ENCODE data around the gene SFXN4.
"Not testable (repeated sequence)": the region's sequence is repeated elsewhere in the genome, so short reads cannot be mapped to it uniquely, and the experiment has no call there.

SFXN4 gene

DNA sequence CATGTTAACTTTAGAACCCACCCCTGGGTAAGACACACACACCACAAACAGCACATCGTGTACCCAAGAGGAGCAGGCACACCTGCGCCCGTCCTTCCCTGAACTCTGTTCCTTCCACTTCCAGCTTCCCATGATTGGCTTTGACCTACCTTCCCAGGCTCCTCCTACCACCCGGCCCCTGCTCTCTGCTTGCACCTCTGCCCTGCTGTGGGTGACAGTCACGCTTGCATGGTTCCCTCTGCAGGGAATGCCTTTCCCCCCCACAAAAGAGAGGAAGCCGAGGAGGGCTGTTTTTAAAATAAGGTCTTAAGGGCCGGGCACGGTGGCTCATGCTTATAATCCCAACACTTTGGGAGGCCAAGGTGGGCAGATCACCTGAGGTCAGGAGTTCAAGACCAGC lies 16.4 kb downstream of the SFXN4 start:
- in situ Hi-C loops (cut with HindIII; ENCODE audit: low sequenced_read_pairs) = no loop called here

DNA sequence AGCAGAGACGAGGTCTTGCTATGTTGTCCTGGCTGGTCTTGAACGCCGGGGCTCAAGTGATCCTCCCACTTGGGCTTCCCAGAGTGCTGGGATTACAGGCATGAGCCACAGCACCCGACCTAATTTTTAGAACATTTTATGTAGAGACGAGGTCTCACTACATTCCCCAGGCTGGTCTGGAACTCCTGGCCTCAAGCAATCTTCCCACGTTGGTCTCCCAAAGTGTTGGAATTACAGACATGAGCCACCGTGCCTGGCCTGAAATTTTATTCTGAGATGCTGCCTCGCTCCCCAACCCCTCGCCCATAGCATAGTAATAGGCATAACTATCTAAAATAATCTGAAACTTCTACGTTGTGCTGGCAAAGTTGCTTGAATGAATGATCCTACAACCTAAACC lies 21.9 kb downstream of the SFXN4 start:
- in situ Hi-C loops (cut with HindIII; ENCODE audit: low sequenced_read_pairs) = no loop called here

DNA sequence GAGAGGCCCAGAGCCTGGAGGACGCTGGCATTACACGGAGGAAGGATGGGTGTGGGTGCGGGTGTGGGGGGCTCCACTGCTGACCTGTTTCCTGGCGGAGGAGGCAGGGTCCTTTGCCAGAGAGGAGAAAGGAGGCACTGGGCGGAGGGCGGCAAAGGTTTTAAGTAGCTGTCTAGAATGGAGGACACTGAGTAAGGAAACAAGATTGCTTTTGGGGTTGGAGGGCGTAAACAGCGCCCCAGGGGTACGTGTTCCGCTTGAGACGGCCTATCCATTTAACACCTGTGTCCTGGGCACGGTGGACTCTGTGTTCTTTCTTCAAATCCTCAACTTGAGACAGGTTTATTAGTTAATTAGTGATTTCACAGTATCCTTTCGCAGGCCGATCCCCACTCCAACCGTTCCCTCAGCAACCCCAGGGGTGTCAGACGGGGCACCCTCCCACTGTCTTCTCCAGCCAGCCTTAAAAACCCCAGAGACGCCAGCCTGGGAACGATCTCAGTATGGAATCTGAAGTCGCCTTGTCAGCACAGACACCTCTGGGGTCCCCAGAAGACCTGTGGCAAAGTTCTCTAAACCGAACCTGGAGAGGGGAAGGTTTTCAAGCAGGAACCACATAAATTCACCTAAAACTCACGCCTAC lies 24.8 kb downstream of the SFXN4 start:
- in situ Hi-C loops (cut with HindIII; ENCODE audit: low sequenced_read_pairs) = no loop called here

DNA sequence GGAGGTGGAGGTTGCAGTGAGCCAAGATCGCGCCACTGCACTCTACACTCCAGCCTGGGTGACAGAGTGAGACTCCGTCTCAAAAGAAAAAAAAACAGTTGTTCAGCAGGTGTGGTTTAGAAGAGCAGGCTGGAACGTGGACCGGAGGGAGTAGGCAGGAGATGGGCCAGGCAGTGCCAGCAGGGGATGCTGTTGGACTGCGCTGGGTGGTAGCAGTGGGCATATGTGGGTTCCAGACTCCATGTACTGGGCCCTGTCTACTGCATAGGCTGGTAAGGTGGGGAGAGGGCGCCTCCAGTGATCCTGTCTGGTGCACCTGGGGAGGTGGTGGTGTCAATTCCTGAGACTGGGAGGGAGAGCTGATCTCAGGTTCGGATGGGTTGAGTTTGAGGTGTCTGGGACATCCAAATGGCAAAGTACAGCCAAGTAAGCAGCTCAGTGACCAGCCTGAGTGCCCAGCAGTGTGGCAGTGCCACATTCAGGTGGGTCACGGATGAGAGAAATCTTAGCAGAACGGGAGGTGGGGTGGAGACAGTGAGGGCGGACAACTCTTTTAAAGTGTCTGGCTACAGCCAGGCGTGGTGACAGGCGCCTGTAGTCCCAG lies 25.9 kb downstream of the SFXN4 start:
- in situ Hi-C loops (cut with HindIII; ENCODE audit: low sequenced_read_pairs) = no loop called here

DNA sequence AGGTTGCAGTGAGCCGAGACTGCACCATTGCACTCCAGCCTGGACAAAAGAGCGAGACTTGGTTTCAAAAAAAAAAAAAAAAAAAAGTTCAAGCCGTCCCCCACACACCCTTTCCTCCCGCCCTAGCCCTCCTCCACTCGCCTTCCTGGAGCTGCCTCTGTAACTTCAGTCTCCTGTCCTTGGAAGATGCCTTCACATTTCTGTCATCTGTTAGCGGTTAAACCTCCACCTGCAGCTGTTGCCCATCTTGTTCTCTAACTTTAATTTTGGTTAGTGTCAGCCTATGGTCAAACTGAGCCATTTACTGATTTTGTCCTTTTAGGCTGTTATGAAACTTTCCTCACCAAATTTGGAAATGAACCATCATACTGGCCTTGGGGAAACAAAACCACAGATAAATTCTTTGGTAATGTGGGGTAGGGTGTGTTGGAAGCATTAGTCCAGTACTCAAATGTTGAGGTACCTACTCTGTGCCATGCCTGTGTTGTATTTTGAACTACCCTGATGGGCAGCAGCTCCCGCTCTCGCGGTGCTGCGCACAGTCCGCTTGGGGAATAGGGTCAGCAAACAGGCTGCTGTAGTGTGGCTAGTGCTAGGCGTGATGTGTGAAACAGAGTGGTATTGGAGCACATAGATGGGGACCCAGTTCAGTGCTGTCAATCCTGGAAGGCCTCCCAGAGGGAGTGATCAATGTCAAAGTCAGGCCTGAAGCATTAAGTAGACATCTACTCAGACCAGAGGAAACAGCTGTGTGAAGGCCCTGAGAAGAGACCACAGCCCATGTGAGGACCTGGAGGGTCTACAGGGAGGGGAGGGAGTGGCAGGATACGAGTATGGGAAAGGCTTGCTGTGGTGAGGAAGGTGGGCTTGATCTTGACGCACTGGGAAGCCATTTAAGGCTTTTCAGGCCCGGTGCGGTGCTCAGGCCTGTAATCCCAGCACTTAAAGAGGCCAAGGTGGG lies 26.9 kb downstream of the SFXN4 start:
- in situ Hi-C loops (cut with HindIII; ENCODE audit: low sequenced_read_pairs) = no loop called here

DNA sequence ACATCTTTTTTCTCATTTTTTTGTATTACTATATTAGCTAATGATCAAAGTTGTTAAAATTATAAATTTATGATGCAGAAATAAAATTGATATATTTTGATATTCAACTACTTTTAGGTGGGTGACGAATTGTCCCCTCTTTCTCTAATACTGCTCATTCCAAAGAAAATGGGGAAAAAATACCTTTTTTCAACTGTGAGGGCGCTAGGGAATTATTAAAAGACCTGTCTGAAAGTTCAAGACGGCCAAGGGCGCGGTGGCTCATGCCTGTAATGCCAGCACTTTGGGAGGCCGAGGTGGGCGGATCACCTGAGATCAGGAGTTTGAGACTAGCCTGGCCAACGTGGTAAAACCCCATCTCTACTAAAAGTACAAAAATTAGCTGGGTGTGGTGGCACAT lies 27.6 kb downstream of the SFXN4 start:
- in situ Hi-C loops (cut with HindIII; ENCODE audit: low sequenced_read_pairs) = not testable (repeated sequence)

DNA sequence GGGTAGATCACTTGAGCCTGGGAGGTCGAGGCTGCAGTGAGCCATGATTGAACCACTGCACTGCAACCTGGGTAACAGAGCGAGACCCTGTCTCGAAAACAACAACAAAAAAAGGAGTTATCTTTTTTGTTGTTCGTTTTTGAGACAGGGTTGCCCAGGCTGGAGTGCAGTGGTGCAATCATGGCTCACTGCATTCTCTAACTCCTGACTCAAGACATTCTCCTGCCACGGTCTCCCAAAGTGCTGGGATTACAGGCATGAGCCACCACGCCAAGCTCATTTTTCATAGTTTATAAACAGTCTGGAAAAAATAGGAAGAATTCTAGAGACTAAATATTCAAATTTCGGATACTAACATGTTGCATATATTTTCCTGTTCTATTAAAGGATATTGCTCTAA lies 29.4 kb downstream of the SFXN4 start:
- in situ Hi-C loops (cut with HindIII; ENCODE audit: low sequenced_read_pairs) = no loop called here

DNA sequence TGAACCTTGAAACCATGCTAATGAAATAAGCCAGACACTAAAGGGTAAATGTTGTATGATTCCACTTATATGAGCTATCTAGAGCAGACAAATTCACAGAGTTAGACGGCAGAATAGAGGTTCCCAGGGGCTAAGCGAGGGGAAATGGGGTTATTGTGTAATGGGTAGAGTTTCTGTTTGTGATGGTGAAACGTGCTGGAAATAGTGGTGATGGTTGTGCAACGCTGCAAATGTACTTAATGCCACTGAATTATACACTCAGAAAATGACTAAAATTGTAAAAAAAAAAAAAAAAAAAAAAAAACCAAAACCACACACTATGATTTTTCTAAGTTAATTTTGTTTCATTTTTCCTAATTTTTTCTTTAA lies 30.0 kb downstream of the SFXN4 start:
- in situ Hi-C loops (cut with HindIII; ENCODE audit: low sequenced_read_pairs) = no loop called here

DNA sequence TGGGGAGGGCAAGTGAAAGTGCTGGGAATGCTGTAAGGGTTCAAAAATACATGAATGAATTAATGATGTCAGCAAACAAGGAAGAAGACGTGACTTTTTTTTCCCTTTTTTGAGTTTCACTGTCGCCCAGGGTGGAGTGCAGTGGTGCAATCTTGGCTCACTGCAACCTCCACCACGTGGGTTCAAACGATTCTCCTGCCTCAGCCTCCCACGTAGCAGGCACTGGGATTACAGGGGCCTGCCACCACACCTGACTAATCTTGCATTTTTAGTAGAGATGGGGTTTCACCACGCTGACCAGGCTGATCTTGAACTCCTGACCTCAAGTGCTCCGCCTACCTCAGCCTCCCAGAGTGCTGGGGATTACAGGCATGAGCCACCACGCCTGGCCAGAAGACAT lies 31.6 kb downstream of the SFXN4 start:
- in situ Hi-C loops (cut with HindIII; ENCODE audit: low sequenced_read_pairs) = no loop called here

DNA sequence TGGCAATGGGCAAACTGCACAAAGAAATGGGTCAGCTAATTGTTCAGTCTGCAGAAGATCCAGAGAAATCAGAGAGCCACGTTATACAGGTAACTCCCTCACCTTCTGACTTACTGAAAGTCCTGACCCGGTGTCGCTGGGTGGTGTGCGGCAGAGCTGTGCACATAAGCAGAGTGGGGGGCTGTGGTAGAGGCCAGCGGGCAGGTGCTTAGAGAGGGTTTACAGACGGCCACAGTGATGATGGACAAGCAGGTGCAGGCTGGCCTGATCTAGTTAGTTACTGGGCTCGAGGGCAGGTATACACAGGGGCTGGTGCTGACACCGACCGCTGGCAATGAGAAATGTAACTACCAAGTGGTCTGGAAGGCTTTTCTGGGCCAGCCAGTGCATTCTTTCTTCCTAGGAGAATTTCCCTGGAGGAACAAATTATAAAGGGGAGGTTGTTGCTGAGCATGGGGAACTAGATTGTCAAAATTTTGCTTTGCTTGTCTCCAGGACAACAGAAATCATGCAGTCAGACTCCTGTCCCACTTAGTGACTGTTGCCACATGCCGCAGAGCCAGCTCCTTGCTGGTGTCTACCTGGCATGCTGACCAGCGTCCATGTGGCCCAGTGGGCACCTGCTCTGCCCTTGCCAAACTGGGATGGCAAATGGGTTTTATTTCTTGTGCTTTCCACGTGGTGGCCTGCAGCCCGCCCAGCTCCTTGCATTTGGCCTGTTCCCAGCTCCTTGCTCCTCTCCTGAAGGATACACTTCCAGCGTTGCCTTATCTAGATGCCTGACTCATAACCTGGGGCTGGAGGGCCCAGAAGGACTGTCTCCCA lies 32.8 kb downstream of the SFXN4 start:
- in situ Hi-C loops (cut with HindIII; ENCODE audit: low sequenced_read_pairs) = no loop called here

DNA sequence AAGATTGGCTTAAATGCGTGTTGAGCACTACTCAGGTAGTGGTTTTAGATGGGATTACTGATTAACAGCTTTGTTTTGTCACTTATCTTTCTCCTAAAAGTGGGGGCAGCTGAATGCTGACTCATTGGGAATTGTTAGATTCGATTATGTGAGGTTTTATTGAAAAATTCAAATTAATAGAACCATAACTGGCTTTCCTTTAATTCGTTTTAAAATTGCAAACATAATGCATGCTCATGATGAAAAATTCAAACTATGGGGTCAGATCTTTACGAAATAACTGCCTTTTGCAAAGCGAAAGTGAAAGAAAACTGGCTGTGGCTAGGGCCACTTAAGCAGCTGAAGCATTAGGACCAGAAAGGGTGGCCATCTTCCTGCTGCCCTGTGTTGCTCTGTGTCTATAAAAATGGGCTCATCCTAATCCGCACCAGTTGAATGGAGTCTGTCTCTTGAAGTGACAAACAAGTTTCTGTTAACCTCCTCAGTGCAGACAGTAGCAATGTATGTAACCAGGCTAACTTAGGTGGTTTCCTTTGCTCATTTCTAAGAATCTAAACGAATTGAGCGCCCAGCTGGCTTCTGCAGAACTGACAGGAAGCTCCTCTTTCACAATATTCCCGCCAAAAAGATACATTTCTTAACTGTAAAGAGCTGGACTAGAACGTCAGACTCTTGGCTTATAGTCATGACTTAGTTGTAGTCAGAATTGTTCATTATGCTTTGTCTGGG lies 33.8 kb downstream of the SFXN4 start:
- in situ Hi-C loops (cut with HindIII; ENCODE audit: low sequenced_read_pairs) = no loop called here

DNA sequence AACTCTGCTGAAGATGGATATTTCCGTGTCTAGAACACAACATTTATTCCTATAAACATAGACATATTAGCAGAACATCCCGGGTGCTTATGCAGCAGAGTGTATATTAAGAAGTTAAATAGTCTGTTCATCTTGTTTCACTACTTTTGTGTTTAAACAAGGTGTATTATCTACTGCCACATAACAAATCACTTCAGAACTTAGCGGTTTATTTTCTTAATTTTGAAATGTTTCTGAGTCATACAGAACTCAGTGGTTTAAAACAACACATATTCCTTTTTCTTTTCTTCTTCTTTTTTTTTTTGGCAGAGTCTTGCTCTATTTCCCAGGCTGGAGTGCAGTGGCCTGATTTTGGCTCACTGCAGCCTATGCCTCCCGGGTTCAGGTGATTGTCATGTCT lies 35.8 kb downstream of the SFXN4 start:
- in situ Hi-C loops (cut with HindIII; ENCODE audit: low sequenced_read_pairs) = no loop called here

DNA sequence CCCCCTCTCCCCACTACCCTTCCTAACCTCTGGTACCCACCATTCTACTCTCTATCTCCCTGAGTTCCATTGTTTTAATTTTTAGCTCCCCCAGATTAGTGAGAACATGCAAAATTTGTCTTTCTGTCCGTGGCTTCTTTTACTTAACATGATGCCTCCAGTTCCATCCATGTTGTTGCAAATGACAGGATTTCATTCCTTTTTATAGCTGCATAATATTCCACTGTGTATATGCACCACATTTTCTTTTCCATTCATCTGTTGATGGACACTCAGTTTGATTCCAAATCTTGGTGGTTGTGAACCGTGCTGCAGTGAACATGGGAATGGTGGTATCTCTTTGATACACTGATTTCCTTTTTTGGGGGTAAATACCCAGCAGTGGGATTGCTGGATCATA lies 39.6 kb downstream of the SFXN4 start:
- in situ Hi-C loops (cut with HindIII; ENCODE audit: low sequenced_read_pairs) = no loop called here

DNA sequence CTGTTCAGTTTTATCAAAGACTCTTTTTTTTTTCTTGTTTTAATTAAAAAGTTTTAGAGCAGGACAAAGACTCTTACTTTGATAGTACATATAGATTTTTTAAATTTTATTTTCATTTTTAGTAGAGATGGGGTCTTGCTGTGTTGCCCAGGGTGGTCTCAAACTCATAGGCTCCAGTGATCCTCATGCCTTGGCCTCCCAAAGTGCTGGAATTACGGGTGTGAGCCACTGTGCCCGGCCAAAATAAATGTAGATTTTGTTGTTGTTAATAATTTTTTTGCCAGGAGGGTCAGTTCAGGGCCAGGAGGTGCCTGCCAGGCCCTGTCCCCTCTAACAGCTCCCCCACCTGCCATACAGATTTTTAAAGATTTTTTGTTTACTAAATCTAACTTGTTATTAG lies 44.6 kb downstream of the SFXN4 start:
- in situ Hi-C loops (cut with HindIII; ENCODE audit: low sequenced_read_pairs) = no loop called here

DNA sequence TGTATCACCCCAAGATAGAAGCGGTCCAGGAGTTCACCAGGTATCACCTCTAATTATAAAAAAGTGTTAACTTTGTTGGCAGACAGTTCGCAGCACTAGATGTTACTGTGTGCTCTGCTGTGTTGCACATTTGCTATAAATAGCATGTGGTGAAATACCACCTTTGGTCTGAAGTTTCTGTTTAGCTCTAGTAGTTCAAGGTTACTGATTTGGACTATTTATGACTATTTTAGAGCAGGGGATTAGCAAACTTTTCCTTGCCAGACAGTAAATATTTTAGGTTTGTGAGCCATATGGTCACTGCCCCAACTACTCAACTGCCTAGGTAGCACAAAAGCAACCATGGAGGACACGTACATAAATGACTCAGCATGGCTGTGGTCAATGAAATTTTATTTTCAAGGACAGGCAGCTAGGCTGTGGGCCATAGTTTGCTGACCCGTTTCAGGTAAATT lies 45.1 kb downstream of the SFXN4 start:
- in situ Hi-C loops (cut with HindIII; ENCODE audit: low sequenced_read_pairs) = no loop called here

DNA sequence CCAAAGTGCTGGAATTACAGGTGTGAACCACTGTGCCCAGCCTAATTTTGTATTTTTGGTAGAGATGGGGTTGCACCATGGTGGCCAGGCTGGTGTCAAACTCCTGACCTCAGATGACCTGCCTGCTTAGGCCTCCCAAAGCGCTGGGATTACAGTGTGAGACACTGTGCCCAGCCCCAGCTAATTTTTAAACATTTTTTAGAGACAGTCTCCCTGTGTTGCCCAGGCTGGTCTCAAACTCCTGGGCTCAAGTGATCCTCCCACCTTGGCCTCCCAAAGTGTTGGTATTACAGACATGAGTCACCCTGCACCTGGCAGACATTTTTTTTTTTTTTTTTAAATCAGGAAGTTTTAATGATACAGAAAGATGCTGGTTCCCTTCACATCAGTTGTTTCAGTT lies 46.1 kb downstream of the SFXN4 start:
- in situ Hi-C loops (cut with HindIII; ENCODE audit: low sequenced_read_pairs) = no loop called here

DNA sequence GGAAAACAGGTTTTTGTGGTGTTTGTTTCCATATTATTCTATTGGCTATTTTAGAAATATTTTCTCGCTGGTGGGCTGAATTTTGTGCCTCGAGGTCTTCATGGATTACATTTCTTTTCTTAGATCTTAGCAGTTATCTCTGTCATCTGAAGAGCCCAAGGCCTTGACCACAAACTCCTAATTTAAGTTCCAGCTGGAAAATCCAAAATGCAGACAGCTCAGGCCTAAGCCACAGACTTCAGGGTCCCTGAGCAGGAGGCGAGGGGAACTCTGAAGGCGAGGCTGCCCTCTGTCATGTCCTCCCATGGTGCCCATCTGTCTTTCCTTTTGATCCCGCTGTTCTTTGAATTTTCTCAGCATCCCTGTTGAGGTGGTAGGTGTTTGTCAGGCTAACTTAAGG lies 47.3 kb downstream of the SFXN4 start:
- in situ Hi-C loops (cut with HindIII; ENCODE audit: low sequenced_read_pairs) = no loop called here

DNA sequence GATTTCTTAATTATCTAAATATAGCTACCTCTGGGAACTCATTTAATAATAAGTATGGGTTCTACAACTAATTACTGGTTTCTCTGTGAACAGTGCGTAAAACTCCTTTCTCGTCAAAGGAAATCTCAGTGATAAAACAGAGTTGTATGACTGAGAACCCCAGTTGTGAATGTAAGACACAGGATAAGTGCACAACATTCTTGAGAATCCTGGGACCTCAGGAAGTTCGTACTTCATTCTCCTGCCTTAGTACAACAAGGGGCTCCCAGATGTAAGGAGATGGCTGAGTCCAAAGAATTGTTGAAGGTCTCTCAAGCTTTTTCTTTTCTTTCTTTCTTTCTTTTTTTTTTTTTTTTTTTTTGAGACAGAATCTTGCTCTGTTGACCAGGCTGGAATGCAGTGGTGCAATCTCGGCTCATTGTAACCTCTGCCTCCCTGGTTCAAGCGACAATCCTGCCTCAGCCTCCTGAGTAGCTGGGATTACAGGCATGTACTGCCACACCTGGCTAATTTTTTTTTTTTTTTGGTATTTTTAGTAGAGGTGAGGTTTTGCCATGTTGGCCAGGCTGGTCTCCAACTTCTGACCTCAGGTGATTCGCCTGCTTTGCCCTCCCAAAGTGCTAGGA lies 49.1 kb downstream of the SFXN4 start:
- in situ Hi-C loops (cut with HindIII; ENCODE audit: low sequenced_read_pairs) = no loop called here

DNA sequence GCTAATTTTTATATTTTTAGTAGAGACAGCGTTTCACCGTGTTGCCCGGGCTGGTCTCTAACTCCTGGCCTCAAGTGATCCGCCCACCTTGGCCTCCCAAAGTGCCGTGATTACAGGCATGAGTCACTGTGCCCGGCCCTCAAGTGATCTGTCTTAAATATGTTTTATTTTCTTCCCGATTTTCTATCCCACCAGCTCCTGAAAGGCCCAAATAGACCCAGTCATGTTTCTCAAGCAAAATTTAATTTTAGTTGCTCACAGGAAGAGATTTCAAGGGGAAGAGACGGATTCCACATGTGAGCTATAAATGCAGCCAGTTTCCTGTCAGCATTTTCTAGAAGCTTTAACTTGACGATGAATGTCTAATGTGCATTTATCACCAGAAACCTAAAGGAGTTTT lies 49.6 kb downstream of the SFXN4 start:
- in situ Hi-C loops (cut with HindIII; ENCODE audit: low sequenced_read_pairs) = no loop called here

Measured in endothelial cell of hepatic sinusoid (primary cell).